NCI-H1092 (cell line): Measurements from ENCODE around the gene PCDHB7.
"Not testable (repeated sequence)": the region's sequence is repeated elsewhere in the genome, so short reads cannot be mapped to it uniquely, and the experiment has no call there.

Source experiments
- DNase-seq: peaks from one replicate; lab custom pipeline; 2025; lab: John Stamatoyannopoulos, UW

Gene PCDHB7

GRCh38 chr5:141224844-141225243, 52.4 kb downstream of the PCDHB7 start:
- not testable (repeated sequence) for DNase-seq

- not testable (repeated sequence) for DNase-seq
These were observed 53.0 kb downstream of the PCDHB7 start for GRCh38 chr5:141225421-141225820.
